Activated T-cell treated with anti-CD3 and anti-CD28 coated beads, Interleukin-2, amount 50 U/mL, for 4 hours (primary cell): ENCODE data around the gene CSNK2B. TPM values are rescaled to one million over a fixed set of nuclear protein-coding genes. Genes with fewer than 3 reads are reported as not detected.
A peak's percentile ranks its signal among the peaks of the same experiment; 100 is the strongest.

ENCODE experiments used
- ATAC-seq, 2 donors: fragments of 200-7000 bp; cut with Tn5 transposase; one replicate each; pipeline ENCODE4 v1.10.0; 2021
- DNase-seq: peaks from one replicate; pipeline ENCODE4 v3.0.0-alpha.2; 2020
- H3K27me3 Mint-ChIP-seq: one replicate; pipeline ENCODE4 v1.8.0; 2021; ENCODE audit warnings: low read depth, mixed read lengths
- H3K36me3 Mint-ChIP-seq: one replicate; pipeline ENCODE4 v1.8.0; 2022; ENCODE audit warnings: mixed read lengths; ENCODE audit not compliant: insufficient read depth
- H3K4me1 Mint-ChIP-seq: one replicate; pipeline ENCODE4 v1.8.0; 2021; ENCODE audit warnings: low read depth, mixed read lengths
- H3K4me3 Mint-ChIP-seq: one replicate; pipeline ENCODE4 v1.8.0; 2021; ENCODE audit warnings: mild to moderate bottlenecking, moderate library complexity, mixed read lengths
- H3K9me3 Mint-ChIP-seq: one replicate; pipeline ENCODE4 v1.8.0; 2021; ENCODE audit warnings: mixed read lengths
- total RNA-seq, 3 donors: library from RNA; stranded (reverse); gene quantifications; one replicate each; pipeline ENCODE4 v1.2.1, GENCODE V29; 2021

CSNK2B gene
- total RNA-seq, 3 donors from 2014 or later: 301 to 311 (median 307) TPM

DNA sequence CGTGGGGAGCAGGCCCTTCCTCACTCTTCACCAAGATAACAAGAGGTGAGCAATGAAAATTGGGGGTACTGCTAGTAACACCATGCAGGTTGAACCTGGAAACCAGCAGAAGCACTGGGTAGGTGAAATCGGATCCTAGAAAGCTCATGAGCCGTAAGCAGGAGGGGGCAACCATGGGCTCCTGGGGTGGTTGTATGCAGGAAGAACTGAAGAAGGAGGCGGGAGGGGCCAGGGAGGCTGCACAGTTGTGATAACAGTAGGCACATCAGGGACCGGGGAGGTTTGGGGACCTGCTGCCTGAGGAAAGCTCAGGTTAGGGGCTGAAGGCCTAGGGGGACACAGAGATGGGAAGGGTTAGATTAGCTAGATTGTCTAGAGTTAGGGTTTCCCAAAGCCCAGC lies 20.6 kb downstream of the CSNK2B start:
- H3K9me3 Mint-ChIP-seq: no peaks in the 10 kb centered on the region
- peaks cover 13% of the 10 kb centered on the region for H3K36me3 Mint-ChIP-seq
- peaks cover 7% of the 10 kb centered on the region for H3K4me1 Mint-ChIP-seq
- ATAC-seq (no peak), DNase-seq (no peak)
- H3K4me3 Mint-ChIP-seq: no peak overlapping the region
- no peaks in the 10 kb centered on the region for H3K27me3 Mint-ChIP-seq

DNA sequence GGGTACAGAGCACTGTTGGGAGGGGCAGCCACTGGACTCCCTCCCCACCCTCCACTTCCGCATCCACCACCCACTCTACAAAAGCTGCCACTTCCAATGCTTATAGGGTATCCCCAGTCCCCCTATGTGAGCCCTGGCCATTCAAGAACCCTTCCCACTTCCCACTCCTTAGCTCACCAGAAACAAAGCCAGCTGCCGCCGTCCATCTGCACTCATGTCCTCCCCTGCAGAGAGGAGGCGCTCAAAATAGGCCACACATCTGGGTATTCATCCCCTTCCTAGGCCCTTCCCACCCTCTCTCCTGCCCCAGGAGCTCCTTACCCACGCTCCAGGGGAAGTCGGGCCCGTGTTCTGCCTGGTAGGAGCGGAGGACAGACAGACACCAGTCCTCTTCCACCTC lies 21.4 kb downstream of the CSNK2B start:
- Mint-ChIP-seq H3K4me1 (peaks cover 5% of the 10 kb centered on the region), H3K4me3 (no peak overlapping the region), H3K36me3 (peaks cover 15% of the 10 kb centered on the region), H3K9me3 (no peaks in the 10 kb centered on the region), H3K27me3 (no peaks in the 10 kb centered on the region)
- no peak for ATAC-seq
- no peak for DNase-seq

DNA sequence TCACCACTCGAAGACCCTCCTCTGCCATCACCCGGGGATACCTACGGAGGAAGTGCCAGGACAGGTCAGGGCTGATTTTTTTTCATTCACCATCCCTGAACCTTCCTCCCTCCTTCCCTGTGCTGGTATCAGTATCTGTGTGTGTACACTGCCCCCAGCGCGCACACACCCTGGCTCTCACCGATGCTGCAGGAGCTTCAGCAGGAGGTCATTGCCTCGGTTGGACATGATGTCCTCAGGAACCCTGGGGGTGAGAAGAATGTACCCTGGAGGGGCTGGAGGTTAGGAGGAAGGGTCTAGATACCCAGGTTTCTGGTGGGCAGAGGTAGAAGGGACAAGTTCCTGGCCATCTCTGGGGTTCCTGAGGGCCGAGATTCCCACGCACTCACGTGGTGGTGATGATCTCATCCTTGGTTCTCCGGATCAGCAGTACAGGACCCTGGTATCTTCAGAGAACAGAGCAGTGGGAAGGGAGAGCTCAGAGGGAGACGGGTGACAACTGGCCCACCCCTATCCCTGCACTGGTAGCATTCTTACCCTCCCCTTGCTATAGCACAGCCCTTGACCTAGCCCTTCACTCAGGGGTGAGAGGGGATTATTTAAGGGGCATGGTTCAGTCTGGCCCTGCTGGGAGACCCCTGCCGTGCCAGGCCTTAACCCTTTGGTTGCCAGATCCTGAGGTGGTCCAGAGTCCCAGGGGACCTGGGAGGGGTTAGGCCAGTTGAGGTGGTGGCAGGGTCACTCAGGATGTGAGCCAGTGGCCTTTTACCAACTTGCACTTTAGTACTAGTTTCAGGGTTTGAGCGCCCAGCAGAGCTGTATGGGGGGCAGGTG lies 22.2 kb downstream of the CSNK2B start:
- ATAC-seq: no peak
- no peaks in the 10 kb centered on the region for H3K9me3 Mint-ChIP-seq
- no peak for DNase-seq
- no peaks in the 10 kb centered on the region for H3K27me3 Mint-ChIP-seq
- H3K4me1 Mint-ChIP-seq: peaks cover 5% of the 10 kb centered on the region
- peaks cover 16% of the 10 kb centered on the region for H3K36me3 Mint-ChIP-seq
- no peak overlapping the region for H3K4me3 Mint-ChIP-seq

DNA sequence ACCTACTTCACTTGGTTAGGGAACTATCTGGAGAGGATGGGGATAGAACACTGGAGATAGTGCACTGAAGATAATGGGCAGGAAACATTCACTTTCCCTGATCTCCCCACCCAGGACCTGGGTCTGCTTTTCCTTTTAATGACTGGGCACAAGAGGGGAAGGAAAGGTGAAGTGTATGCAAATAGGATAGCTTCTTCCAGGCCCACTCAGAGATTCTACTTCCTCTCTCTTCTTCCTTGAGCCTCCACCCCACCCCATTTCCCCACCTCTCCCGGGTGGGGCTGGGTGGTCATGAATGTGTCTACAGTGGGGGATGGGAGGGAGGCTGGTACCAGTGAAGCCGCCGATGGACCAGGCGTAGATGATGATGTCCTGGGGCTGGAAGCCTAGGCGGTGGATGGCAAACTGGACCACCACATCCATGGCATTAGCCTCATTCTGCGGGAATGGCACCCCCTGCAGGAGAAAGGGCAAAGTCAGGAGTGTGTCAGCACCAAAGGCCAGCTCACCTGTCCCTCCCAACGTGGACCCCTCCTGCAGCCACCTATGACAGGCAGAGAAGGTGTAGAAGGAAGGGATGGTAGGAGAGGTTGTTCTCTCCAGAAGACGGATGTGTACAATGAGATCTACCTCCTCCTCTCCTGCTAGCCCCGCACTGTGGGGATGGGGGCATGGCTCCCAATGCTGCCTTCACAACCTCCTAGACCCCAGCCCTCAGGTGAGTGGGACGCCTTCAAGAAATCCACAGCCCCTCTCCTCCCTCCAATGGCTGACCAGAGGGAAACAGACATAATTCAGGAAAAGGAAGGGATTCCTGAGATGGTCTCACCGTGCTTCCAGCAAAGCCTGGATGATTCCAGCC lies 23.6 kb downstream of the CSNK2B start:
- no peak overlapping the region for H3K4me3 Mint-ChIP-seq
- no peaks in the 10 kb centered on the region for H3K9me3 Mint-ChIP-seq
- H3K36me3 Mint-ChIP-seq: peaks cover 16% of the 10 kb centered on the region
- ATAC-seq (peak; percentile 25 to 34), DNase-seq (no peak)
- peaks cover 3% of the 10 kb centered on the region for H3K4me1 Mint-ChIP-seq
- no peaks in the 10 kb centered on the region for H3K27me3 Mint-ChIP-seq

DNA sequence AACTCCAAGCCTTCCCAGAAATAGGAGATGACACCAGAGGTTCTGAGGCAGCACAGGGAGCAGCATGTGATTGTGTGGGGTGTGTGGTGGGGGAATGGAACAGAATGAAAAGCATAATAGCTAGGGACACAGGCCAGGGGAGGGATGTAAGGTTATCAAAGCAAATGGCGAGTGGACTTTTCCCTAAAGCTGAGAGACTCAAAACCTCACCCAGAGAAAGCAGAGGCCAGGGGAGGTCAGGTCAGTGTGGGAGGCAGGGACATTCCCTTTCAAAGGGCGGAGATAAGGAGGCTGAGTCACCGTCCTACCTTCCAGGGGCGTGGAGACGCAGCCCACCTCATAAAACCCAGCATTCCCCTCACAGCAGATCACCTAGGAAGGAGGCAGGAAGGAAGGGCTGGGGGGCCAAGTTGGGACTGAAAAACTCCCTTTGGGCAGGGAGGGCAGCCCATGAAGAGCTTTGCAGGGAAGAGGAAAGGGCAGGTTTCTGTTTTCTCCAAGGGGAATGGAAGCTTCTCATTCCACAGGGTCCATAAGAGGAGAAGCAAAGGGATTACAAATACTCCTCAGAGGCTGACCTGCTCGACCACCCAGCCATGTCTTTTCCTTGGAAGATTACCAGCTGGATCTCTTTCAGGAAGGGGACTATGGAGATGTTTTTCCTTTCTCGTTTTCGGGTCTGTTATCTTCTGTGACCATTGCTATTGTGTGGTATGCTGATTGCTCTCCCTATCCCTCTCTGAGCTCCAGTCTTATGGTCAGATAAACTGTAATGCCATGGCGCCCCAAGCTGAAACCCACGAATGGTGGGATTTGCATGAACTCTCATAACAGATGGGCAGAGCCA lies 24.6 kb downstream of the CSNK2B start:
- H3K9me3 Mint-ChIP-seq: no peaks in the 10 kb centered on the region
- no peak overlapping the region for H3K4me3 Mint-ChIP-seq
- no peaks in the 10 kb centered on the region for H3K27me3 Mint-ChIP-seq
- H3K4me1 Mint-ChIP-seq: peaks cover 3% of the 10 kb centered on the region
- DNase-seq: no peak
- ATAC-seq: no peak
- peaks cover 22% of the 10 kb centered on the region for H3K36me3 Mint-ChIP-seq

DNA sequence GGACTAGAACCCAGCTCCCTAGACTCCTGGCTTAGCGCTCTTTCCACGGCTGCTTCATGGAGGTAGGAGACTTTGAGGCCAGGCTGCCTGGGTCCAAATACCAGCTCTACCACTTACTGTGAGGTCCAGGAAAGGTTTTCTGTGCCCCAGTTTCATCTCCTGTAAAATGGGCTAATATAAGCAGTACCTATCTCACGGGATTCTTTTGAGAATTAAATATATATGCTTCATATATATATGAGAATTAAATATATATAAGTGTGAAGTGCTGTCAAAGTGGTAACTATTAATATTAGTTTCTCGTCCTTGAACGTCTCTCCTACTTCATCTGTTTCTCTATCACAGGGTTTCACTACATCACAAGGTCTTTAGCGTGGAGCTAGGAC lies 25.2 kb downstream of the CSNK2B start:
- H3K27me3 Mint-ChIP-seq: no peaks in the 10 kb centered on the region
- peaks cover 3% of the 10 kb centered on the region for H3K4me1 Mint-ChIP-seq
- H3K36me3 Mint-ChIP-seq: peaks cover 19% of the 10 kb centered on the region

DNA sequence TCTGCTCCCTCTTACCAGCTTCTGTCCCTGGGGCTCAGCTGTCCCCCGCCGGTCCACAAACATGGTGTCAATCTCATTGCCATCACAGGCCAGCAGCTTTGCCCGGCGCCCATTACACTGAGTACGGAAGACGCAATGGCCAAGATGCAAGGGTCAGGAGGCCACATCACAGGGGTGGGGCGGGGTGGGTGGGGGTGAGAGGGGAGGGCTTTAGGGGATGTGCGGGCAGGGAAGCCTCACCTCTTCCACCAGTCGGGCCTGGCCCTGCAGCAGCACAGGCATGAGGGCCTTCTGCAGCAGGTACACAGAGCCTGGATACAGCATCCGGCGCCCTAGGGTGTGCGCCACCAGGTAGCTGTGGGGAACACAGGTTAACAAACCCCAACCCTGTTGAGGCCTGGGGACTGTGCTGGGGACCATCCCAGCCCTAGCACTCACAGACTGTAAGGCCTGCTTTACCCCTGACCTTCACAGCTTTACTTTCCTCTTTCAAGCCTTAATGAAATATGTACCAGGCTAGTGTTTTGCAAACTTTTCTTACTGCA lies 25.8 kb downstream of the CSNK2B start:
- peaks cover 17% of the 10 kb centered on the region for H3K36me3 Mint-ChIP-seq
- no peak for DNase-seq
- no peaks in the 10 kb centered on the region for H3K27me3 Mint-ChIP-seq
- H3K9me3 Mint-ChIP-seq: no peaks in the 10 kb centered on the region
- ATAC-seq: no peak
- H3K4me1 Mint-ChIP-seq: peaks cover 3% of the 10 kb centered on the region
- H3K4me3 Mint-ChIP-seq: no peak overlapping the region

More for the DNA sequence above, 25.2 kb downstream of the CSNK2B start:
- DNase-seq (no peak), ATAC-seq (no peak)
- no peaks in the 10 kb centered on the region for H3K9me3 Mint-ChIP-seq
- H3K4me3 Mint-ChIP-seq: no peak overlapping the region

DNA sequence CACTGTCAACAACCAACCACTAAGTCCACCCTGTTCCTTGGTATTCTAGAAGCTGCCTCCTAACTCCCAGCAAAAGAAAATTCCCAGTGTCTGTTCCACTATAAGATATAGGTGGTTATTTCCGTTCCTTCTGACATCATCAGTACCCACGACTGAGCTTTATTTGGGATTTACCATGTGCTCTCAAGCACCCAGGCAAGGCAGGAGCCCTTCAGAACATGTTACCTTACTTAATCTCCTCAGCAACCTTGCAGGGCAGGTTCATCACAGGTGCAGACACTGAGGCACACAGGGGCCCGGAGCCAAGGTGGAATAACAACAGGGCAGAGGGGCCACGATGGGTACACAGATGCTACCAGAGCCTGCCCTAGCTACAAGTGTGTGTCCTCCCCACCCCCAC lies 26.5 kb downstream of the CSNK2B start:
- DNase-seq (no peak), ATAC-seq (no peak)
- Mint-ChIP-seq H3K4me1 (peaks cover 4% of the 10 kb centered on the region), H3K27me3 (no peaks in the 10 kb centered on the region), H3K4me3 (no peak overlapping the region), H3K36me3 (peaks cover 21% of the 10 kb centered on the region), H3K9me3 (no peaks in the 10 kb centered on the region)

DNA sequence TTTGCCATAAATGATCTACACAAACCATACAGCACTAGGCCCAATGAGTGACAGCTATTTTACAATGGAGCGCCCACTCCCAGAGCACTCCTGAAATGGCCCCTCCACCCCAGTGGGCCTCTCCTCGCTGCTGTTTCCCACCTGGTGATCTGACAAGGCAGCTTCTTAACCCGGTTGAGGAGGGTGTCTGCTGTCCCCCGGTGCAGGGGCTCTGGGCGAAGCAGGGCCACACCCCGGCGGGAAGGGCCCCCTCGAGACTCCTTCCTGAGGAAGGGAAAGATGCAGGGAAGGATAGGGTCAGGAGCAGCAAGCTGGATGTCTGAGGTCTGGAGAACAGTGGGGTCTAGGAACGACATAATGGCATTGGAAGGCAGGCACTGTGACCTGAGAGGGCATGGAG lies 27.0 kb downstream of the CSNK2B start:
- Mint-ChIP-seq H3K4me3 (no peak overlapping the region), H3K36me3 (peaks cover 22% of the 10 kb centered on the region), H3K4me1 (peaks cover 10% of the 10 kb centered on the region), H3K27me3 (no peaks in the 10 kb centered on the region), H3K9me3 (no peaks in the 10 kb centered on the region)
- ATAC-seq (no peak), DNase-seq (no peak)

DNA sequence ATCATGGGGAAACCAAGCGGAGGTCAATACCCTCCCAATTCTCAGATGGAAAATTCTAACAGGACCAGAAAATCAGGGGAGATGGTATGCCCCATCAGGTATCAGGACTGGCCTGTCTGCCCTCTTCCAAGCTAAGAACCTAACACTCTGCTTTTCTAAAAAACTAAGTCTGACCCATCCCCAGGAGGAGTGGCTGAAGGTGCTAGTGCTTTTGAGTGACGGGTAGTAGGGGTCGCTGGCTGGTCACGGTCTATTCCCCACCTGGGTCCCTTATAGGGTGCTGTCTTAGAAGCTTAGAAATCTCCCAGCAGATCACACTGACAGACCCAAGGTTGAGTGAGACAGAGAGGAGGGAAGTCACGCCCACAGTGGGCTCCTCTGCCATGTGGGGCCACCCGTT lies 27.7 kb downstream of the CSNK2B start:
- DNase-seq (no peak), ATAC-seq (no peak)
- Mint-ChIP-seq H3K9me3 (no peaks in the 10 kb centered on the region), H3K4me1 (peaks cover 12% of the 10 kb centered on the region), H3K36me3 (peaks cover 22% of the 10 kb centered on the region), H3K27me3 (no peaks in the 10 kb centered on the region), H3K4me3 (no peak overlapping the region)

DNA sequence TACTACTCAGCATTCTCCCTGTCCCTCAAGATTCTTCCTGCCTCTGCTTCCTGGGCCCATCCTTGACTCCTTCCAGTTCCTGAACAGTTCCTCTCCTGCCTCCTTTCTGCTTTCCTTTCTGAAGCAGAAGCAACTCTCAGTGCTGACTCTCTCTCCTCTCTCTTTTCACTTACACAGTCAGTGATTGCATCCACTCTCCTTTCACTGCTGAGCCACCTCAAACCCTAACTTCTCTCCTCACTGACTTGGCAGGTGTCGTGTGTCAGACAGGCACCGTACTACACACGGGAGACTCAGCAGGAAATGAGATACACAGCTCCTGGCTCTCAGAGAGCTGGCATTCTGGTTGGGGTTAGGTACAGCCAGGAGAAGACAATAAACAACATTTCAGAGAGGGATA lies 31.7 kb downstream of the CSNK2B start:
- Mint-ChIP-seq H3K4me1 (peaks cover 28% of the 10 kb centered on the region), H3K27me3 (no peaks in the 10 kb centered on the region), H3K36me3 (peaks cover 19% of the 10 kb centered on the region), H3K9me3 (no peaks in the 10 kb centered on the region), H3K4me3 (no peak overlapping the region)
- ATAC-seq: peak; percentile 23 to 35
- DNase-seq: no peak

DNA sequence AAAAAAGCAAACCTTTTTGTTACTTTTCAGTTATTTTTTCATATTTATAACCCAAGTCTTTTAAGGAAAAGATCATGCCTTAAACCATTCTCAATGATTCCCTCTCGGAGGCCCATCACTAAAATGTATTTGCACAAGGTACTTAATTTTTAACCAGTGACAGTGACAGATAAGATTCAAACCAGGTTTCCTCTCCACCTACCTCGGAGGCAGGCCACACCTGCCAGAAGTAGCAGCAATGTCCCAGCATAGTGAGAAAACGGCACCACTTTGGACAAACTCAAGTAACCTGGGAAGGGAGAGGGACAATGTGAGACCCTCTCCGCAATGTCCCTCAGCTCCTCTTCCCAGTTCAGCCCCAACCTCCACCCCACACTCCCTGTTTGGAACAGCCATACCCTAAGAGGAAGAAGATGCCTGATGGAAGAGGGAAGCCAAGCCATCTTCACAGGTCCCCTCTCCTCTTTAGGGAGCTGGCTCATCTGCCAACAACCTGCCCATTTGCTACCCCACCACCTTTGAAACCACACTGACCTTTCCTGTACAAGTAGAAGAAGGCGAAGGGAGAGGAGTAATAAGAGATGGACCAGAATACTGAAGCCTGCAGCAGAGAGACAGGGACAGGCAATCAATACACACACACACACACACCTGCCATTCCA lies 35.0 kb downstream of the CSNK2B start:
- Mint-ChIP-seq H3K9me3 (no peaks in the 10 kb centered on the region), H3K4me3 (peak overlapping the region; percentile 99), H3K27me3 (no peaks in the 10 kb centered on the region), H3K36me3 (peaks cover 13% of the 10 kb centered on the region), H3K4me1 (peaks cover 31% of the 10 kb centered on the region)
- ATAC-seq (no peak), DNase-seq (no peak)

DNA sequence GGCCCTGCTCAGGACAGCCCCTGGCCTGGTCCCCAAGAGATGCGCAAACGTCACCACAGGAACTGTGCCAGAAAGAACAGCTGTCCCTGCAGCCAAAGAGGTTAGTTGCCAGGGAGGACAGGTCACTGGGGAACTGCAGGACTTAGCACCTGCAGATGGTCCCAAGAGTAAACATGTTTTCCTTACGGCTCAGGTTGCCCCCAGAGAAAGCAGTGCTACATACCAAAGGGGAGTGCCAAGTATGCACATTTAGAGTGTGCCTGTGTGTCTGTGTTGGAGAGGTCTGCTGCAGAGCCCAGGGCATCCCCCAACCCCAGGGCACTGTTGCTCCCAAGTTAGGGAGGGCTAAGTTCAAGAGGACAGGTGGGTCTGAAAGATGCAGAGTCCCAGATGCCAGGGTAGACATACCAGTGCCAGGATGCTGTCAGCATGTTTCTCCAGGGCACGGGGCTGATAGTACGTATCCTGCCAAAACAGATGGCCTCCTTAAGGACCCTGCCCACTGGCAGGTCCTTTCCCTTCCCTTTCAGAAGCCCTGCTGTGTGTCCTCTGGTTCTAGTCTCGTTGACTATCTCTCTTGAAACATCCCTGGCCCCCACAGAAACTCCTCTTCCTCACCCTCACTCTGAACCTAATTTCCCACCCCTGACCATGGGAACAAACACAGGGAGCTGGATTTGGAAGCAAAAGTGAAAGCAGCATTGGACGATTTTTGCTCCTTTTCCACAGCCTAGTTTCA lies 36.0 kb downstream of the CSNK2B start:
- Mint-ChIP-seq H3K27me3 (no peaks in the 10 kb centered on the region), H3K9me3 (no peaks in the 10 kb centered on the region), H3K36me3 (peaks cover 10% of the 10 kb centered on the region), H3K4me3 (peak overlapping the region; percentile 99), H3K4me1 (peaks cover 31% of the 10 kb centered on the region)
- no peak for ATAC-seq
- DNase-seq: no peak
